ENCODE measurements around the gene NANP.

NANP gene

GRCh38 chr20:25567286-25567685 lies 56.5 kb downstream of the NANP start:
- no peak for DNase-seq

GRCh38 chr20:25566821-25567220 lies 57.0 kb downstream of the NANP start:
- DNase-seq: no peak

GRCh38 chr20:25565578-25566157 lies 58.1 kb downstream of the NANP start:
- DNase-seq: no peak

- no peak for DNase-seq
These were observed 59.9 kb downstream of the NANP start for GRCh38 chr20:25563876-25564275.

- DNase-seq: no peak
These were observed 60.5 kb downstream of the NANP start for GRCh38 chr20:25563362-25563761.
